Stomach (tissue), 4 donors: ENCODE data around the gene NLRC5.

Source experiments
- CTCF ChIP-seq, 7 experiments: fragments of 450-650 bp in 4 of 7; fragments of 200-600 bp in 3 of 7; sonication (generic) in 3 of 7; IDR thresholded peaks; one replicate each; pipeline ENCODE4 v1.5.1; 2016 to 2019; ENCODE audit warnings: antibody characterized with exemption in 7 of 7, control low read depth in 2 of 7, mild to moderate bottlenecking in 1 of 7
- POLR2A ChIP-seq, 4 donors: fragments of 450-650 bp; IDR thresholded peaks; one replicate each; pipeline ENCODE4 v1.6.1; 2016; ENCODE audit warnings: antibody characterized with exemption in 4 of 4, control low read depth in 2 of 4, mild to moderate bottlenecking in 1 of 4, moderate library complexity in 1 of 4

GRCh38 chr16:57003439-57004386, 14.4 kb downstream of the NLRC5 start:
- TF ChIP-seq CTCF (IDR thresholded peaks at IDR 0.05), result no peak
- TF ChIP-seq POLR2A (IDR thresholded peaks at IDR 0.05), result no peak
